CD4-positive, alpha-beta T cell (primary cell): ENCODE results near the gene PODNL1. TPM values are rescaled to one million over a fixed set of nuclear protein-coding genes. Genes with fewer than 3 reads are reported as not detected.

Experiments used
- ATAC-seq: fragments of 200-7000 bp; cut with Tn5 transposase; one replicate; pipeline ENCODE4 v1.10.0; 2022; ENCODE audit warnings: mild to moderate bottlenecking; ENCODE audit not compliant: poor library complexity
- CTCF ChIA-PET: fragments of 350-600 bp; sonication (Branson Sonifier 250); formaldehyde crosslinking; loops from one replicate; lab custom pipeline; 2021; ENCODE audit warnings: antibody characterized with exemption, inconsistent platforms; lab: Charles Lee
- POLR2A ChIA-PET: fragments of 350-600 bp; sonication (Branson Sonifier 250); formaldehyde crosslinking; loops from one replicate; lab custom pipeline; 2021; ENCODE audit warnings: antibody characterized with exemption, inconsistent platforms; lab: Charles Lee
- DNase-seq, 14 experiments: peaks; one replicate each; pipeline ENCODE4 v3.0.0-alpha.2; 2013 to 2020; ENCODE audit warnings: mixed read lengths in 2 of 14
- H3K27ac ChIP-seq, 2 donors: one replicate each; pipeline versions ENCODE4 v1.5.1 to v1.7.0; 2013; ENCODE audit warnings: low read length in 2 of 2, low read depth in 1 of 2, mild to moderate bottlenecking in 1 of 2
- H3K27me3 ChIP-seq, 2 experiments: 1 replicate in 1 of 2; 2 replicates in 1 of 2; pipeline versions ENCODE4 v1.6.1 to v1.7.0; 2013; ENCODE audit warnings: low read length in 2 of 2, control low read depth in 1 of 2, mild to moderate bottlenecking in 1 of 2, moderate library complexity in 1 of 2; ENCODE audit not compliant: insufficient read depth in 2 of 2, control insufficient read depth in 1 of 2
- H3K36me3 ChIP-seq: one replicate; pipeline ENCODE4 v1.6.1; 2013; ENCODE audit warnings: low read length, control low read depth; ENCODE audit not compliant: insufficient read depth
- H3K4me1 ChIP-seq: one replicate; pipeline ENCODE4 v1.6.1; 2013; ENCODE audit warnings: low read length, control low read depth; ENCODE audit not compliant: insufficient read depth
- H3K4me3 ChIP-seq: one replicate; pipeline ENCODE4 v1.5.1; 2013; ENCODE audit warnings: mild to moderate bottlenecking, low read length, moderate library complexity
- H3K9me3 ChIP-seq, 2 experiments: 1 replicate in 1 of 2; 2 replicates in 1 of 2; pipeline versions ENCODE4 v1.6.1 to v1.7.0; 2013; ENCODE audit warnings: low read length in 2 of 2, mild to moderate bottlenecking in 2 of 2, control low read depth in 1 of 2, moderate library complexity in 1 of 2; ENCODE audit not compliant: control insufficient read depth in 1 of 2, insufficient read depth in 1 of 2
- H3K27ac Mint-ChIP-seq: one replicate; pipeline ENCODE4 v1.8.0; 2020; ENCODE audit warnings: mixed read lengths
- H3K27me3 Mint-ChIP-seq: one replicate; pipeline ENCODE4 v1.8.0; 2021; ENCODE audit warnings: mixed read lengths
- H3K36me3 Mint-ChIP-seq: one replicate; pipeline ENCODE4 v1.8.0; 2021; ENCODE audit warnings: low read depth, mixed read lengths
- H3K4me1 Mint-ChIP-seq: one replicate; pipeline ENCODE4 v1.8.0; 2021; ENCODE audit warnings: low read depth, mixed read lengths
- H3K4me3 Mint-ChIP-seq: one replicate; pipeline ENCODE4 v1.8.0; 2020; ENCODE audit warnings: mild to moderate bottlenecking, mixed read lengths
- H3K9me3 Mint-ChIP-seq: one replicate; pipeline ENCODE4 v1.8.0; 2020; ENCODE audit warnings: mixed read lengths
- CTCF ChIP-seq: fragments of 200-600 bp; IDR thresholded peaks from one replicate; pipeline ENCODE4 v1.8.0; 2022; ENCODE audit warnings: antibody characterized with exemption, mild to moderate bottlenecking
- intact Hi-C, 2 experiments: fragments of 100-400 bp; cut with DNase I in 1 of 2; cut with micrococcal nuclease in 1 of 2; formaldehyde crosslinking; loops; one replicate each; pipeline versions ENCODE4 v1.15.1 to v1.9.0; 2023 to 2025; cut with DNase I, micrococcal nuclease
- total RNA-seq, 174 experiments: library from RNA in 2 of 174; stranded (reverse) in 2 of 174; gene quantifications; one replicate each; pipeline ENCODE4 v1.2.3 and lab custom pipeline; 2021 to 2026

The PODNL1 gene
- total RNA-seq, 2 experiments from 2014 or later, result not detected

GRCh38 chr19:13931391-13932148 lies 6.6 kb downstream of the PODNL1 start:
- Histone ChIP-seq H3K4me1 (peaks cover 5% of the 10 kb centered on the region), H3K9me3 (no peaks in the 10 kb centered on the region), H3K27me3 (peaks cover 0 to 4% of the 10 kb centered on the region in 2 experiments), H3K36me3 (peaks cover 16% of the 10 kb centered on the region), H3K4me3 (no peak overlapping the region), H3K27ac (no peak overlapping the region)
- DNase-seq (no peak), ATAC-seq (no peak)
- Mint-ChIP-seq H3K27me3 (peaks cover 6% of the 10 kb centered on the region), H3K4me3 (no peak overlapping the region), H3K4me1 (no peaks in the 10 kb centered on the region), H3K9me3 (no peaks in the 10 kb centered on the region), H3K27ac (no peak overlapping the region), H3K36me3 (peaks cover 14% of the 10 kb centered on the region)
- POLR2A ChIA-PET, result no interaction called here
- no peak for TF ChIP-seq CTCF
- CTCF ChIA-PET, result no interaction called here
- intact Hi-C loops, result loop anchor here in 1 of 2 experiments (5.0 kb wide), 1 partner anchor 44 kb away; no protein-coding TSS in a partner anchor

- Mint-ChIP-seq H3K9me3 (no peaks in the 10 kb centered on the region), H3K4me1 (no peaks in the 10 kb centered on the region), H3K27me3 (peaks cover 6% of the 10 kb centered on the region), H3K4me3 (no peak overlapping the region), H3K27ac (no peak overlapping the region), H3K36me3 (peaks cover 21% of the 10 kb centered on the region)
- ATAC-seq, result no peak
- Histone ChIP-seq H3K36me3 (peaks cover 23% of the 10 kb centered on the region), H3K4me3 (no peak overlapping the region), H3K27ac (no peak overlapping the region), H3K27me3 (no peaks in the 10 kb centered on the region), H3K4me1 (peaks cover 9% of the 10 kb centered on the region), H3K9me3 (no peaks in the 10 kb centered on the region)
- POLR2A ChIA-PET, result no interaction called here
- CTCF ChIA-PET, result no interaction called here
- intact Hi-C loops, result loop anchor here in 1 of 2 experiments (5.0 kb wide), 1 partner anchor 43 kb away; no protein-coding TSS in a partner anchor
- no peak for DNase-seq
- TF ChIP-seq CTCF, result no peak
These were observed 7.8 kb downstream of the PODNL1 start for GRCh38 chr19:13930402-13930801.

- Histone ChIP-seq H3K36me3 (peaks cover 23% of the 10 kb centered on the region), H3K4me3 (no peak overlapping the region), H3K9me3 (no peaks in the 10 kb centered on the region), H3K27me3 (no peaks in the 10 kb centered on the region), H3K4me1 (peaks cover 9% of the 10 kb centered on the region), H3K27ac (no peak overlapping the region)
- Mint-ChIP-seq H3K9me3 (no peaks in the 10 kb centered on the region), H3K27ac (no peak overlapping the region), H3K36me3 (peaks cover 23% of the 10 kb centered on the region), H3K4me3 (no peak overlapping the region), H3K27me3 (peaks cover 5% of the 10 kb centered on the region), H3K4me1 (no peaks in the 10 kb centered on the region)
- DNase-seq (no peak), ATAC-seq (no peak)
- TF ChIP-seq CTCF, result no peak
- POLR2A ChIA-PET, result no interaction called here
- CTCF ChIA-PET, result no interaction called here
- intact Hi-C loops, result loop anchor here in 1 of 2 experiments (5.0 kb wide), 1 partner anchor 43 kb away; no protein-coding TSS in a partner anchor
These were observed 8.3 kb downstream of the PODNL1 start for GRCh38 chr19:13929956-13930355.
